Measurements from ENCODE around the gene CHMP1A.

Gene CHMP1A

GRCh38 chr16:89629827-89630610 is 27.5 kb downstream of the CHMP1A start:
- in situ Hi-C loops (cut with MboI; ENCODE audit: low sequenced_read_pairs): no loop called here

- in situ Hi-C loops (cut with MboI; ENCODE audit: low sequenced_read_pairs): no loop called here
Measured at GRCh38 chr16:89624777-89625761, 32.4 kb downstream of the CHMP1A start.

- in situ Hi-C loops (cut with MboI; ENCODE audit: low sequenced_read_pairs): no loop called here
Measured at GRCh38 chr16:89623511-89624261, 33.8 kb downstream of the CHMP1A start.

- in situ Hi-C loops (cut with MboI; ENCODE audit: low sequenced_read_pairs): no loop called here
Measured at GRCh38 chr16:89621698-89622409, 35.7 kb downstream of the CHMP1A start.

GRCh38 chr16:89621136-89621697 is 36.3 kb downstream of the CHMP1A start:
- in situ Hi-C loops (cut with MboI; ENCODE audit: low sequenced_read_pairs): no loop called here

GRCh38 chr16:89620406-89620841 is 37.1 kb downstream of the CHMP1A start:
- in situ Hi-C loops (cut with MboI; ENCODE audit: low sequenced_read_pairs): no loop called here

GRCh38 chr16:89619840-89620239 is 37.7 kb downstream of the CHMP1A start:
- in situ Hi-C loops (cut with MboI; ENCODE audit: low sequenced_read_pairs): no loop called here

GRCh38 chr16:89618109-89618998 is 39.2 kb downstream of the CHMP1A start:
- in situ Hi-C loops (cut with MboI; ENCODE audit: low sequenced_read_pairs): no loop called here

GRCh38 chr16:89617036-89617435 is 40.5 kb downstream of the CHMP1A start:
- in situ Hi-C loops (cut with MboI; ENCODE audit: low sequenced_read_pairs): no loop called here

- in situ Hi-C loops (cut with MboI; ENCODE audit: low sequenced_read_pairs): no loop called here
Measured at GRCh38 chr16:89616623-89617022, 40.9 kb downstream of the CHMP1A start.

GRCh38 chr16:89615596-89616090 is 41.9 kb downstream of the CHMP1A start:
- in situ Hi-C loops (cut with MboI; ENCODE audit: low sequenced_read_pairs): no loop called here

GRCh38 chr16:89615176-89615575 is 42.3 kb downstream of the CHMP1A start:
- in situ Hi-C loops (cut with MboI; ENCODE audit: low sequenced_read_pairs): no loop called here

GRCh38 chr16:89613954-89614459 is 43.5 kb downstream of the CHMP1A start:
- in situ Hi-C loops (cut with MboI; ENCODE audit: low sequenced_read_pairs): no loop called here

- in situ Hi-C loops (cut with MboI; ENCODE audit: low sequenced_read_pairs): no loop called here
Measured at GRCh38 chr16:89613231-89613953, 44.1 kb downstream of the CHMP1A start, which contains the start of gene DPEP1. DPEP1 (plus strand) TSS chr16:89613642; CDS start chr16:89630411, 16,769 bp downstream.

GRCh38 chr16:89612415-89613166 is 44.9 kb downstream of the CHMP1A start:
- in situ Hi-C loops (cut with MboI; ENCODE audit: low sequenced_read_pairs): no loop called here

GRCh38 chr16:89610108-89610453 is 47.4 kb downstream of the CHMP1A start:
- in situ Hi-C loops (cut with MboI; ENCODE audit: low sequenced_read_pairs): no loop called here
